GM12865 (cell line): ENCODE measurements around the gene YWHAB.

ENCODE experiments used
- DNase-seq: peaks from one replicate; pipeline ENCODE4 v3.0.0; 2010; ENCODE audit warnings: low read depth
- H3K4me3 ChIP-seq: 2 replicates; pipeline ENCODE4 v1.5.1; 2011; ENCODE audit warnings: mild to moderate bottlenecking, low read depth, low read length, control low read depth
- CTCF ChIP-seq: IDR thresholded peaks from 2 replicates; pipeline ENCODE4 v1.5.1; 2011; ENCODE audit warnings: low read length, control low read depth, low read depth, inconsistent platforms; ENCODE audit not compliant: insufficient read depth; ENCODE audit errors: missing control alignments

The YWHAB gene

DNA sequence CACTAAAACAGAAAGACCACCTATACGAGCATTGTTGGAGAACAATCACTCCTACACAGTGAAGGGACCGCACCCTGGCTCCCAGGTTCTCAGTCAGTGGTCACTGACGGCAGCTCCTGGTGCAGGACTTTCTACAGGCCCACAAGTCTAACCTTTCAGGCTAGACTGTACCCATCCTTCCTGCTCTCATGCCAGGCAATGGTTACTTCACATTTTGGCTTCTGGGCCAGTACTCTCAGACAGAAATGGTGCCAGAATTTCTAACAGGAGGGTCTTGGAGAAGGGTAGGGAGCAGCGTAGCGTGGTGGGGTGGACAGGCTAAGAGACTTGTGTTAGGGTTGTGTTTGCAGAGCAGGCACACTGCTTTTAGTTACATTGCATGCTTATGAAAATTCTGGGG lies 62.6 kb downstream of the YWHAB start:
- DNase-seq: no peak
- TF ChIP-seq CTCF: no peak
- no peak overlapping the region for H3K4me3 ChIP-seq

DNA sequence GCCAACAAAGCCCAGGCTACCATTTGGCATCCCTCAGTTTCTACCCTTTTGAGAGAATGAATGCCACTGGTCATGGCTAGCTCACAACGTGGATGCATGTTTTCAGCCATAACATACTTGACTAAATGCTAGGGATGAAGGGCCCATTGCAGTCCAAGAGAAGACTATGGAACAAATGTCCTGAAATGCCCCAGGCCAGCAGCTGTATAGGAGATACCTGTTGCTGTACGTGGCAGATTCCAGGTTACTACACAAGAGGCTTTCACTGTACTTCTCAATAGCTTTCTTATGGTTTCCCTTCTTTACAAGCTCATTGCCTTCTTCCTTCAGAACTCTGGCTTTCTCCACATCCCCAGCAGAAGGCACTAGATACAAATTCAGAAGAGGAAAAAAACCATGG lies 63.0 kb downstream of the YWHAB start:
- no peak overlapping the region for H3K4me3 ChIP-seq
- no peak for DNase-seq
- TF ChIP-seq CTCF: no peak

- no peak for DNase-seq
- TF ChIP-seq CTCF: no peak
- no peak overlapping the region for H3K4me3 ChIP-seq
These were observed 64.9 kb downstream of the YWHAB start for GRCh38 chr20:44950368-44950767.

DNA sequence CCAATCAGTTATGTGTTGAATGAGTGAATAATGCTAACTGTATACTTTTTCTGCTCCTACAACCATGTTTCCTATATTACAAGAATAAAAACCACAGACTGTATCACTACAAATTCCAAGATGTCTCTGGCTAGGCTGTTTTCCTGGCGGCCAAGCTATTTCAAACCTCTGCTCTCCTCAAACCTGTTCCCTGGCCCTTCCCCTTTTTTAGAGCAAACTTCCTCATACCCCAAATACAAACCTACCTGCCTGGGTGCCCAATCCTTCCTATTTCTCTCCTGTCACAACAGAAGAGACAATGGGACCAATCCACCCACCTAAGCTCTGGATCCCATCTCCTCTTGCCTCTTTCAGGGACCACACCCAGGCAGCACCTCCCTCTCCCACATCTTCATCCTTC lies 67.2 kb downstream of the YWHAB start:
- no peak overlapping the region for H3K4me3 ChIP-seq
- no peak for DNase-seq
- no peak for TF ChIP-seq CTCF

DNA sequence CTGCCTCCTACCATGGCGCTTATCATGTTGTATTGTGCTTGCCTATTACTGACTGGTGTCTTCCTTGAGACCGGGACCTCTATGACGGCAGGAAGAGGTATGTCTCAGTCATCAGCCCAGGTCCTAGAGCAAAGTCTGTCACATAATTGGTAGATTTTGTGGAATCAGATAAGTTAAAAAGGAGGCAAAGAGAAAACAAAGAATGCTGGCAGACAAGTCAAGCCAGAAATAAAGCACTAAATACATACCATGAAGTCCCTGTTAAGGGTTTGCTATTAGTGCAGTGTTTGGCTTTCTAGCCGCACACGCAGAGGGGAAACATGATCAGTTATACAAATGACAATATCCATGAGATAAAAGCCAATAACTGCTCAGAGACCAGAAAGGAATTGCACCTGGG lies 68.7 kb downstream of the YWHAB start:
- no peak for DNase-seq
- H3K4me3 ChIP-seq: no peak overlapping the region
- no peak for TF ChIP-seq CTCF

- no peak overlapping the region for H3K4me3 ChIP-seq
- DNase-seq: no peak
- TF ChIP-seq CTCF: no peak
These were observed 69.8 kb downstream of the YWHAB start for GRCh38 chr20:44955270-44955669.

DNA sequence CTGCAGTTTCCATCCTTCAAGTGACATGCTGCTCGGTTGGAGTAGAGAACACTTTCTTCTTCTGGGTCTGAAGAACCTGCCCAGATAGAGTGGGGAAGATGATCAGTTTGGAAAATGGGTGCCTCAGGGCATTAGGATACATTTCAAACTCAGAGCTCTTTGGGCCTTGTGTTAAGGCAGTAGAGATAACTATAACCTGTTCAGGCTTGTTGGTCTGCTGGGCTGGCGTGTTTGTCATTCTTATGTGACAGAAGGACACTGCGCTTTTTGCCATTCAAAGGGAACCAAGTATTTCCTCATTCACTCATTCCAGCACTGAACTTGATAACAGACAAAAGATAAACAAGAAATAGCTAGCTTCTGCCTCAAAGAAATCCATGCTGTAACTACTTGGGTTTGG lies 70.9 kb downstream of the YWHAB start:
- TF ChIP-seq CTCF: no peak
- DNase-seq: no peak
- H3K4me3 ChIP-seq: no peak overlapping the region
